Activated CD4-positive, alpha-beta T cell treated with anti-CD3 and anti-CD28 coated beads for 24 hours (primary cell): Measurements from ENCODE around the gene SSNA1.

ENCODE experiments used
- DNase-seq, 2 donors: peaks; one replicate each; pipeline ENCODE4 v3.0.0-alpha.2; 2020; ENCODE audit warnings: low read depth in 2 of 2

SSNA1 gene

GRCh38 chr9:137219757-137220316 is 31.4 kb downstream of the SSNA1 start:
- DNase-seq = no peak

- no peak for DNase-seq
These were observed 32.0 kb downstream of the SSNA1 start for GRCh38 chr9:137220317-137221094.

- DNase-seq = no peak
These were observed 32.6 kb downstream of the SSNA1 start for GRCh38 chr9:137221095-137221505.

GRCh38 chr9:137221506-137222111 is 33.1 kb downstream of the SSNA1 start:
- DNase-seq = no peak

- no peak for DNase-seq
These were observed 34.0 kb downstream of the SSNA1 start, which contains the start of gene RNF208 for GRCh38 chr9:137222190-137223077. Gene RNF208, minus strand, starts transcription at chr9:137222240. Its CDS starts 1,028 bp downstream, at chr9:137221212.

- peak; percentile 96 to 98 for DNase-seq
These were observed 34.8 kb downstream of the SSNA1 start for GRCh38 chr9:137223078-137223970.

- DNase-seq = no peak
These were observed 36.6 kb downstream of the SSNA1 start, which contains the start of gene CYSRT1 for GRCh38 chr9:137224830-137225694. Gene CYSRT1, plus strand, starts transcription at chr9:137225174. Its CDS starts 448 bp downstream, at chr9:137225622.

GRCh38 chr9:137225699-137226331 is 37.3 kb downstream of the SSNA1 start:
- no peak for DNase-seq

GRCh38 chr9:137226338-137227053 is 38.0 kb downstream of the SSNA1 start:
- no peak for DNase-seq

GRCh38 chr9:137227054-137227852 is 38.8 kb downstream of the SSNA1 start, which contains the start of gene RNF224:
Gene RNF224, plus strand, starts transcription at chr9:137227502. Its CDS starts 834 bp downstream, at chr9:137228336.
- peak; percentile 67 to 74 for DNase-seq

- no peak for DNase-seq
These were observed 39.5 kb downstream of the SSNA1 start for GRCh38 chr9:137227853-137228505.

GRCh38 chr9:137228506-137228967 is 40.1 kb downstream of the SSNA1 start:
- no peak for DNase-seq

- no peak for DNase-seq
These were observed 40.8 kb downstream of the SSNA1 start for GRCh38 chr9:137228968-137229896.

GRCh38 chr9:137229903-137230704 is 41.6 kb downstream of the SSNA1 start:
- DNase-seq = no peak
